SK-N-SH treated with all-trans-retinoic acid at 6 μM for 48 hours (cell line): ENCODE data around the gene TRNT1.

Experiments used
- ATAC-seq: fragments of 200-7000 bp; cut with Tn5 transposase; 3 replicates; pipeline ENCODE4 v1.9.1; 2020; ENCODE audit warnings: mild to moderate bottlenecking, moderate library complexity
- ARNTL ChIP-seq: fragments of 450-650 bp; formaldehyde crosslinking; IDR thresholded peaks from 2 replicates; pipeline ENCODE4 v1.5.0; 2020; ENCODE audit warnings: low read depth, mild to moderate bottlenecking, moderate library complexity, borderline replicate concordance
- BACH2 ChIP-seq: fragments of 250-450 bp; sonication (Bioruptor Pico); IDR thresholded peaks from 2 replicates; pipeline ENCODE4 v1.9.0; 2021; ENCODE audit warnings: mild to moderate bottlenecking, borderline replicate concordance
- ESRRG ChIP-seq: fragments of 250-450 bp; sonication (Bioruptor Pico); IDR thresholded peaks from 2 replicates; pipeline ENCODE4 v1.6.1; 2021; ENCODE audit warnings: mild to moderate bottlenecking
- GLIS3 ChIP-seq: fragments of 250-450 bp; sonication (Bioruptor Pico); IDR thresholded peaks from 2 replicates; pipeline ENCODE4 v1.5.0; 2020; ENCODE audit warnings: mild to moderate bottlenecking, moderate library complexity
- ISL1 ChIP-seq: fragments of 250-450 bp; sonication (Bioruptor Pico); IDR thresholded peaks from 2 replicates; pipeline ENCODE4 v2.1.2; 2022; ENCODE audit warnings: mild to moderate bottlenecking, moderate library complexity
- OSR1 ChIP-seq: fragments of 250-450 bp; sonication (Bioruptor Pico); IDR thresholded peaks from 2 replicates; pipeline ENCODE4 v1.8.0; 2022; ENCODE audit warnings: moderate library complexity, mild to moderate bottlenecking, inconsistent platforms
- PPARA ChIP-seq: fragments of 250-450 bp; sonication (Bioruptor Pico); IDR thresholded peaks from 2 replicates; pipeline ENCODE4 v1.5.0; 2020; ENCODE audit warnings: mild to moderate bottlenecking, borderline replicate concordance
- RARB ChIP-seq: fragments of 250-450 bp; sonication (Bioruptor Pico); IDR thresholded peaks from 2 replicates; pipeline ENCODE4 v1.8.0; 2021; ENCODE audit warnings: mild to moderate bottlenecking, moderate library complexity
- SNAI2 ChIP-seq: fragments of 250-450 bp; sonication (Bioruptor Pico); IDR thresholded peaks from 2 replicates; pipeline ENCODE4 v1.5.0; 2020; ENCODE audit warnings: mild to moderate bottlenecking, moderate library complexity
- TCF4 ChIP-seq: fragments of 250-450 bp; sonication (Bioruptor Pico); IDR thresholded peaks from 2 replicates; pipeline ENCODE4 v1.8.0; 2021; ENCODE audit warnings: mild to moderate bottlenecking, moderate library complexity, borderline replicate concordance
- TOX ChIP-seq: fragments of 250-450 bp; sonication (Bioruptor Pico); IDR thresholded peaks from 2 replicates; pipeline ENCODE4 v1.8.0; 2021; ENCODE audit warnings: mild to moderate bottlenecking, moderate library complexity, borderline replicate concordance
- ZC3H10 ChIP-seq: fragments of 250-450 bp; sonication (Bioruptor Pico); IDR thresholded peaks from 2 replicates; pipeline ENCODE4 v1.5.1; 2021; ENCODE audit warnings: mild to moderate bottlenecking, moderate library complexity
- ZFP3 ChIP-seq: fragments of 250-450 bp; sonication (Bioruptor Pico); IDR thresholded peaks from 2 replicates; pipeline ENCODE4 v1.5.0; 2020; ENCODE audit warnings: mild to moderate bottlenecking, moderate library complexity
- ZNF565 ChIP-seq: fragments of 450-650 bp; formaldehyde crosslinking; conservative IDR thresholded peaks from 2 replicates; pipeline ENCODE4 v1.5.0; 2020; ENCODE audit warnings: low read depth, mild to moderate bottlenecking, moderate library complexity
- ZNF70 ChIP-seq: fragments of 450-650 bp; formaldehyde crosslinking; IDR thresholded peaks from 2 replicates; pipeline ENCODE4 v1.5.0; 2020; ENCODE audit warnings: mild to moderate bottlenecking, moderate library complexity
- ZNF8 ChIP-seq: fragments of 450-650 bp; formaldehyde crosslinking; IDR thresholded peaks from 2 replicates; pipeline ENCODE4 v1.5.0; 2020; ENCODE audit warnings: mild to moderate bottlenecking, moderate library complexity
- TF ChIP-seq, protein P1 (sequence below): fragments of 250-450 bp; sonication (Bioruptor Pico); IDR thresholded peaks from 2 replicates; pipeline ENCODE4 v1.5.1; 2020; ENCODE audit warnings: low read depth, mild to moderate bottlenecking, moderate library complexity
- TF ChIP-seq, protein P2 (sequence below): fragments of 250-450 bp; sonication (Bioruptor Pico); IDR thresholded peaks from 2 replicates; pipeline ENCODE4 v1.5.0; 2020; ENCODE audit warnings: mild to moderate bottlenecking, moderate library complexity
- TF ChIP-seq, protein P3 (sequence below): fragments of 250-450 bp; sonication (Bioruptor Pico); IDR thresholded peaks from 2 replicates; pipeline ENCODE4 v1.8.0; 2021; ENCODE audit warnings: low read depth, mild to moderate bottlenecking, moderate library complexity, borderline replicate concordance

The TRNT1 gene

DNA sequence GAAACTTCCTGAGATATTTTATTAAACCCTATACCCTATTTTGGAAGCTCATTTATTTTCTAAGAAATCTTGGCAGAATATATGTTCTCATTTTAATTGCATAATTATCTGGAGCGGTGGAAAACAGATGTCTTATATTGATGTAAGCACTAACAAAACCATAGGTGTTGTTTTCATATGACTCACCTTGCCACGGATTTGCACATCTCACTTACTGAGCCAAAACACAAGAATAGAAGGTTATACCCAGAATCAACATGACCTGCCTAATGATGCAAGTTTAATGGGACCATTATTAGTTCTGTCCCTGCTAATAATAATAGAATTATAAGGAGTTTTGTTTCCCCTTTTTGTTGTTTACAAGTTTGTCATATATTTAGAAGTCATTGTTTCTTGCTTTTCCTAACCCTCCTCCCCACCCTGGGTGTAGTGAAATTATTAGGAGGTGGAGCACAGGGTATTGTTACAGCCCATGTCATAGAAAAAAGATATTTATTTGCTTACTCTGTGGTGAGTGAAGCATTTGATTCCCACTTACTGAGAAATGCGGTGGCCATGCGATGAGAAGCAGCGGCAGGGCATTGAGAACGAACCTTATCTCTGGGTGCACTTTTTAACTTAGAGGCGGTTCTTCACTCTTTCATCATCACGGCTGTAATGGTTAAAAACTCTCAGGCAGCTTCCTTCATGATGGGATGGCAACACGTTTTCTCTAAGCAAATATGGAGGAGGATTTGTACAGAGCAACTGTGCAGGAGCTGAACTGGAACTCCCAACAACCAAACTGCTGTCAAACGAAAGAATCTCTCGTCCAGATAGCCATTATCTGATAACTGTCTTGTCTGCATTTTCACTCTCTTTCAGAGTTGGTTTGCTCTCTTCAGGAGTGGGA lies 17.1 kb upstream of the TRNT1 start (continued):
- TF ChIP-seq, protein P1, sequence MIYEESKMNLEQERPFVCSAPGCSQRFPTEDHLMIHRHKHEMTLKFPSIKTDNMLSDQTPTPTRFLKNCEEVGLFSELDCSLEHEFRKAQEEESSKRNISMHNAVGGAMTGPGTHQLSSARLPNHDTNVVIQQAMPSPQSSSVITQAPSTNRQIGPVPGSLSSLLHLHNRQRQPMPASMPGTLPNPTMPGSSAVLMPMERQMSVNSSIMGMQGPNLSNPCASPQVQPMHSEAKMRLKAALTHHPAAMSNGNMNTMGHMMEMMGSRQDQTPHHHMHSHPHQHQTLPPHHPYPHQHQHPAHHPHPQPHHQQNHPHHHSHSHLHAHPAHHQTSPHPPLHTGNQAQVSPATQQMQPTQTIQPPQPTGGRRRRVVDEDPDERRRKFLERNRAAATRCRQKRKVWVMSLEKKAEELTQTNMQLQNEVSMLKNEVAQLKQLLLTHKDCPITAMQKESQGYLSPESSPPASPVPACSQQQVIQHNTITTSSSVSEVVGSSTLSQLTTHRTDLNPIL (CRISPR knock-in tag), result no peak
- TF ChIP-seq SNAI2 (CRISPR knock-in tag) (no peak), ZNF70 (CRISPR knock-in tag) (no peak)

DNA sequence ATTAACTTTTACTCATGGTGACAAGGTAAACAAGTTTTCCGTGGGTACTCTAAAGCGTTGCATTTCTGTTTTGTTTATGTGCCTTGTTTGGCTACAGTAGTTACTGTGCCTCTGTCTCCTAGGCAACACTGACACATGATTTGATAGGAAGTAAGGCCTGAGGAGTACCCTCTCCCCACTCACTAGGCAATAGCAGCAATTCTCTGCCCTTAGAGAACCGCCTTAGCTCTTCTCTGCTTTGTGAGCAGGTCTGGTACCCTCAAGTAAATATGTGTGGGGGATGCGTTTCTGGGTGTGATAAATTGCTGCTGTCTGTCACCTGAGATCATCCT lies 16.5 kb upstream of the TRNT1 start, which contains the start of gene IL5RA:
Gene IL5RA, minus strand, starts transcription at position 76 of the 332 bp plus-strand sequence. CDS start 5,390 bp downstream, outside the sequence.
- TF ChIP-seq ZC3H10 (CRISPR knock-in tag), result no peak
- no peak for TF ChIP-seq ZFP3 (CRISPR knock-in tag)
- no peak for TF ChIP-seq GLIS3 (CRISPR knock-in tag)
- no peak for TF ChIP-seq OSR1 (CRISPR knock-in tag)
- TF ChIP-seq RARB (CRISPR knock-in tag), result no peak
- TF ChIP-seq ESRRG (CRISPR knock-in tag), result no peak
- TF ChIP-seq ISL1, result no peak
- no peak for TF ChIP-seq PPARA (CRISPR knock-in tag)
- TF ChIP-seq, protein P2, sequence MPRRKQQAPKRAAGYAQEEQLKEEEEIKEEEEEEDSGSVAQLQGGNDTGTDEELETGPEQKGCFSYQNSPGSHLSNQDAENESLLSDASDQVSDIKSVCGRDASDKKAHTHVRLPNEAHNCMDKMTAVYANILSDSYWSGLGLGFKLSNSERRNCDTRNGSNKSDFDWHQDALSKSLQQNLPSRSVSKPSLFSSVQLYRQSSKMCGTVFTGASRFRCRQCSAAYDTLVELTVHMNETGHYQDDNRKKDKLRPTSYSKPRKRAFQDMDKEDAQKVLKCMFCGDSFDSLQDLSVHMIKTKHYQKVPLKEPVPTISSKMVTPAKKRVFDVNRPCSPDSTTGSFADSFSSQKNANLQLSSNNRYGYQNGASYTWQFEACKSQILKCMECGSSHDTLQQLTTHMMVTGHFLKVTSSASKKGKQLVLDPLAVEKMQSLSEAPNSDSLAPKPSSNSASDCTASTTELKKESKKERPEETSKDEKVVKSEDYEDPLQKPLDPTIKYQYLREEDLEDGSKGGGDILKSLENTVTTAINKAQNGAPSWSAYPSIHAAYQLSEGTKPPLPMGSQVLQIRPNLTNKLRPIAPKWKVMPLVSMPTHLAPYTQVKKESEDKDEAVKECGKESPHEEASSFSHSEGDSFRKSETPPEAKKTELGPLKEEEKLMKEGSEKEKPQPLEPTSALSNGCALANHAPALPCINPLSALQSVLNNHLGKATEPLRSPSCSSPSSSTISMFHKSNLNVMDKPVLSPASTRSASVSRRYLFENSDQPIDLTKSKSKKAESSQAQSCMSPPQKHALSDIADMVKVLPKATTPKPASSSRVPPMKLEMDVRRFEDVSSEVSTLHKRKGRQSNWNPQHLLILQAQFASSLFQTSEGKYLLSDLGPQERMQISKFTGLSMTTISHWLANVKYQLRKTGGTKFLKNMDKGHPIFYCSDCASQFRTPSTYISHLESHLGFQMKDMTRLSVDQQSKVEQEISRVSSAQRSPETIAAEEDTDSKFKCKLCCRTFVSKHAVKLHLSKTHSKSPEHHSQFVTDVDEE (CRISPR knock-in tag), result no peak
- TF ChIP-seq ZNF565 (CRISPR knock-in tag), result no peak
- TF ChIP-seq, protein P3, sequence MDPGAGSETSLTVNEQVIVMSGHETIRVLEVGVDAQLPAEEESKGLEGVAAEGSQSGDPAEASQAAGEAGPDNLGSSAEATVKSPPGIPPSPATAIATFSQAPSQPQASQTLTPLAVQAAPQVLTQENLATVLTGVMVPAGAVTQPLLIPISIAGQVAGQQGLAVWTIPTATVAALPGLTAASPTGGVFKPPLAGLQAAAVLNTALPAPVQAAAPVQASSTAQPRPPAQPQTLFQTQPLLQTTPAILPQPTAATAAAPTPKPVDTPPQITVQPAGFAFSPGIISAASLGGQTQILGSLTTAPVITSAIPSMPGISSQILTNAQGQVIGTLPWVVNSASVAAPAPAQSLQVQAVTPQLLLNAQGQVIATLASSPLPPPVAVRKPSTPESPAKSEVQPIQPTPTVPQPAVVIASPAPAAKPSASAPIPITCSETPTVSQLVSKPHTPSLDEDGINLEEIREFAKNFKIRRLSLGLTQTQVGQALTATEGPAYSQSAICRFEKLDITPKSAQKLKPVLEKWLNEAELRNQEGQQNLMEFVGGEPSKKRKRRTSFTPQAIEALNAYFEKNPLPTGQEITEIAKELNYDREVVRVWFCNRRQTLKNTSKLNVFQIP (CRISPR knock-in tag), result no peak
- TF ChIP-seq BACH2 (CRISPR knock-in tag), result no peak
- TF ChIP-seq TOX, result no peak
- no peak for ATAC-seq

DNA sequence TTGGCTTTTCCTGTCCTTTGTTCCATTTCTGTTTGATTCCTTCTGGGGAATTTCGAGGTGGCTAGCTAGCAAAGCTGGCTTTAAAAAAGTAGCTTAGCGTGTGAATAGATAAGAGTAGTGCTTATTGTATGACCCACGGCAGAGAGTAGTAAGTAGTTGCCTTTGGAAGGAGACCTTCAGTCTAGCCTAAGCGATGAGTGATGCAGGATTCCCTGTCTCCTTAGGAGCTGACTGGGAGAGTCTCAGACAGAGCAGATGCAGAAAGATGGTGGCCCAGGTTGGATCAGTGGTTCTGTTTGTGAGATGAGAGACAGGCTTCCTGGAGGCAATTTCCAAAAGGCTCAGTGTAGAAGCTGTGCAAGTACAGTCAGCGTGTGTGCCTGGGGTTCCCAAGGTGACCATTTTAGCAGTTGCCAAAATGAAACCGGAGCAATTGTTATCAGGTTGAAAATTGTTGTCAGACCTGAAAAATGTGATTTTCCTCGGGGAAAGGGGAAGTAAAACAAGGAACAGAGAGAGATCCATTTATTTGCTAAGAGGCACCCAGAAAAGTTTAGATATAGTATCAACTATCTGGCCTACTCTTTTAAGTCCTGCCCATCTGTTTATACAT lies 15.9 kb upstream of the TRNT1 start:
- no peak for ATAC-seq
- TF ChIP-seq TOX, result no peak
- TF ChIP-seq, protein P2 (CRISPR knock-in tag), result no peak
- no peak for TF ChIP-seq TCF4 (CRISPR knock-in tag)
- TF ChIP-seq ESRRG (CRISPR knock-in tag), result no peak
- no peak for TF ChIP-seq ZFP3 (CRISPR knock-in tag)
- no peak for TF ChIP-seq ZNF8
- TF ChIP-seq ARNTL, result no peak
- no peak for TF ChIP-seq GLIS3 (CRISPR knock-in tag)
- no peak for TF ChIP-seq OSR1 (CRISPR knock-in tag)
- no peak for TF ChIP-seq ISL1
